ENCODE results near the gene OCA2. TPM values are rescaled to one million over a fixed set of nuclear protein-coding genes. Genes with fewer than 3 reads are reported as not detected.

Gene OCA2
- total and polyA plus RNA-seq, 2 of the 8 experiments (the other 6 are each of a cell fraction or from before 2014, with no cell fraction given) = 0.20 TPM

GRCh38 chr15:28114114-28114455 is 15.0 kb upstream of the OCA2 start:
- Histone ChIP-seq H3K27me3 (replicated peaks in 1 of 4; ENCODE audit: control insufficient read depth in 3 of 4, extremely low read depth in 1 of 4, insufficient read depth in 3 of 4, low read length in 3 of 4) (no peaks in the 10 kb centered on the region), H3K9me3 (ENCODE audit: insufficient read depth in 2 of 2, low read depth in 1 of 2, low read length in 1 of 2) (no peaks in the 10 kb centered on the region), H3K56ac (replicated peaks; ENCODE audit: insufficient read length, low read depth, low read length) (no peak overlapping the region), H4K8ac (ENCODE audit: extremely low read depth, insufficient read depth, low read length) (no peak overlapping the region), H3K4ac (replicated peaks; ENCODE audit: insufficient read length, low read depth, low read length) (no peak overlapping the region), H3K23me2 (ENCODE audit: low read depth, low read length) (no peaks in the 10 kb centered on the region), H3K9ac (replicated peaks in 1 of 4; ENCODE audit: extremely low read depth in 1 of 4, low read depth in 3 of 4, low read length in 3 of 4) (no peak overlapping the region), H3K23ac (ENCODE audit: insufficient read length) (no peak overlapping the region), H4K5ac (ENCODE audit: insufficient read length, low read depth, low read length) (no peak overlapping the region), H4K20me1 (replicated peaks in 1 of 2; ENCODE audit: control insufficient read depth in 1 of 2, insufficient read depth in 2 of 2, low read length in 2 of 2) (peaks cover 0 to 10% of the 10 kb centered on the region in 2 experiments), H2BK15ac (ENCODE audit: low read length) (no peak overlapping the region), H3K27ac (ENCODE audit: low read depth, low read length) (no peak overlapping the region), H3K79me2 (ENCODE audit: control insufficient read depth in 1 of 2, insufficient read depth in 2 of 2, low read length in 2 of 2) (no peaks in the 10 kb centered on the region), H3K36me3 (ENCODE audit: control insufficient read depth in 2 of 4, insufficient read depth in 4 of 4, low read length in 3 of 4) (peaks cover 14 to 39% (median 32%) of the 10 kb centered on the region in 4 experiments; a peak in 7 of 8 replicates), H3K4me2 (ENCODE audit: insufficient read depth in 1 of 2, low read depth in 2 of 2, low read length in 2 of 2) (no peak overlapping the region), H3K4me3 (ENCODE audit: extremely low read depth in 1 of 4, insufficient read depth in 2 of 4, low read depth in 3 of 4, low read length in 4 of 4) (no peak overlapping the region), H2BK12ac (ENCODE audit: low read depth, low read length) (no peak overlapping the region), H3K14ac (ENCODE audit: insufficient read length) (no peak overlapping the region), H2AK5ac (ENCODE audit: low read depth, low read length) (no peak overlapping the region), H3K18ac (ENCODE audit: extremely low read depth, low read length) (no peak overlapping the region), H3K4me1 (replicated peaks in 1 of 4; ENCODE audit: control insufficient read depth in 3 of 4, insufficient read depth in 4 of 4, low read length in 3 of 4) (no peaks in the 10 kb centered on the region), H4K91ac (replicated peaks; ENCODE audit: insufficient read length, low read length) (no peak overlapping the region), H2AFZ (ENCODE audit: low read length) (no peak overlapping the region), H2BK5ac (ENCODE audit: low read depth, low read length) (no peak overlapping the region), H2BK120ac (replicated peaks; ENCODE audit: low read depth, low read length) (no peak overlapping the region), H2BK20ac (ENCODE audit: low read length) (no peak overlapping the region), H3K79me1 (ENCODE audit: low read depth, low read length) (no peaks in the 10 kb centered on the region)
- FAIRE-seq = no peak
- TF ChIP-seq SRF (IDR thresholded peaks at IDR 0.05; ENCODE audit: low read depth, low read length) = no peak
- no peak for TF ChIP-seq CHD1 (IDR thresholded peaks at IDR 0.05; ENCODE audit: low read depth, low read length)
- no peak for TF ChIP-seq CEBPB (IDR thresholded peaks at IDR 0.05; ENCODE audit: low read depth, low read length)
- no peak for TF ChIP-seq MAFK (IDR thresholded peaks at IDR 0.05; ENCODE audit: low read depth, low read length)
- no peak for TF ChIP-seq RXRA (IDR thresholded peaks at IDR 0.05; ENCODE audit: insufficient read depth, low read depth, low read length)
- no peak for TF ChIP-seq RAD21 (IDR thresholded peaks at IDR 0.05 in 1 of 2, conservative IDR thresholded peaks at IDR 0.05 in 1 of 2; ENCODE audit: low read depth in 2 of 2, low read length in 2 of 2)
- no peak for TF ChIP-seq USF2 (IDR thresholded peaks at IDR 0.05; ENCODE audit: low read length)
- TF ChIP-seq E2F6 (IDR thresholded peaks at IDR 0.05) = no peak
- TF ChIP-seq JUND (IDR thresholded peaks at IDR 0.05; ENCODE audit: low read length) = no peak
- ChIA-PET POLR2A (ENCODE audit: partially characterized antibody) (no interaction called here), CTCF (ENCODE audit: partially characterized antibody) (interaction anchor here (0.9 to 5.2 kb wide), 2 partner anchors 11 to 788 kb away, joined by 3 to 52 read pairs; no protein-coding TSS in a partner anchor)
- no peak for DNase-seq (ENCODE audit: low read depth in 1 of 2, low spot score in 2 of 2)
- 97% methylated on average over 4 of the region's 4 CpGs; no CpG with 5 or more reads in 1 of the 2 experiments for WGBS, 2 experiments (ENCODE audit: extremely low coverage in 1 of 2, insufficient coverage in 1 of 2, insufficient read length in 1 of 2, insufficient replicate concordance in 2 of 2, low coverage in 1 of 2, low lambda C conversion rate in 2 of 2, missing lambda C conversion rate in 1 of 2)

All from H1 (cell line).